H1 (cell line): ENCODE results near the gene CADM1. TPM values are rescaled to one million over a fixed set of nuclear protein-coding genes. Genes with fewer than 3 reads are reported as not detected.

ENCODE experiments used
- JUND ChIP-seq: IDR thresholded peaks from 2 replicates; pipeline ENCODE4 v1.6.1; 2011; ENCODE audit warnings: mild to moderate bottlenecking, improper control_type of control experiment, low read length
- PHF8 ChIP-seq: fragments of 200-600 bp; sonication (generic); conservative IDR thresholded peaks from 2 replicates; pipeline ENCODE4 v1.7.1; 2012; ENCODE audit warnings: low read depth, mild to moderate bottlenecking, inconsistent platforms, low read length, moderate library complexity
- RNF2 ChIP-seq: fragments of 200-900, 300-1000 bp; sonication (generic); IDR thresholded peaks from 2 replicates; pipeline ENCODE4 v1.7.1; 2016; ENCODE audit warnings: borderline replicate concordance, low read depth, mild to moderate bottlenecking, antibody characterized with exemption, low read length; ENCODE audit not compliant: poor library complexity, severe bottlenecking; ENCODE audit errors: missing control alignments
- SUZ12 ChIP-seq: fragments of 200-600 bp; sonication (generic); IDR thresholded peaks from 2 replicates; pipeline ENCODE4 v1.6.1; 2012; ENCODE audit warnings: mild to moderate bottlenecking, inconsistent platforms, low read length, moderate library complexity, mixed read lengths
- polyA plus RNA-seq, 7 experiments: library from polyadenylated mRNA; depleted of rRNA in 3 of 7; stranded (reverse) in 5 of 7; unstranded in 2 of 7; fragments of >200 nt in 5 of 7; fragments of 200-250 nt in 2 of 7; gene quantifications; 1 replicate in 5 of 7; 2 replicates in 1 of 7; 4 replicates in 1 of 7; pipeline versions ENCODE4 v1.2.1 to v1.2.3, GENCODE V29; 2011 to 2013; ENCODE audit warnings: missing spikeins in 2 of 7, mixed read lengths in 2 of 7
- total RNA-seq: library from RNA; stranded (reverse); fragmentation: NEBNext Ultra II Directional; extraction: Animal tissue kit (Norgen Biotek cat#: 25700); gene quantifications from 2 replicates; pipeline ENCODE4 v1.2.1, GENCODE V29; 2021

Gene CADM1
- total and polyA plus RNA-seq, 2 of the 8 experiments (the other 6 are each of a cell fraction or from before 2014, with no cell fraction given) = 8.3 to 25.3 TPM

- no peak for TF ChIP-seq PHF8
- no peak for TF ChIP-seq JUND
- TF ChIP-seq SUZ12 = no peak
- no peak for TF ChIP-seq RNF2
Observed at GRCh38 chr11:115480611-115481010, 23.6 kb downstream of the CADM1 start (continued).
